ENCODE results near the gene NDUFAF5.

DNA sequence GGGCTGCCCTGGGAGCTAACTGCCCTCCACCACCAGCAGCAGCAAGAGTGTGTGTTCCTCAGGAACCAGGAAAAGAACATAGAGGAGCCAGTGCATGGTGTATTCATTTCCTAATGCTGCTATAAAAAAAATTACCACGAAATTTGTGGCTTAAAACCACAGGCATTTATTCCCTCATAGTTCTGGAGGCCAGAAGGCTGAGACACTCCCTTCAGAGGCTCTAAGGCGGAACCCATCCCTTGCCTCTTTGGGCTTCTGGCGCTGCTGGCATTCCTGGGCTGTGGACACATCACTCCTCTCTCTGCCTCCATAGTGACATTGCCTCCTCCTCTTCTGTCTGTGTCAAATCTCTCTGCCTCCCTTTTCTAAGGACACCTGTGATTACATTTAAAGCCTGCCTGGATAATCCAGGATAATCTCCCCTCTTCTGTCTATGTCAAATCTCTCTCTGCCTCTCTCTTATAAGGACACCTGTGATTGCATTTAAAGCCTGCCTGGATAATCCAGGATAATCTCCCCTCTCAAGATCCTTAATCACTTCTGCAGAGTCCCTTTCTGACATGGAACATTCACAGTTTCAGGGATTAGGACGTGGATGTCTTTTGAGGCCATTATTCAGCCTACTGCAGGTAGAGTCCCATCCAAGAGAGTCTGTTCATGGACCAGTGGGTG is 54.7 kb downstream of the NDUFAF5 start:
- TF ChIP-seq POLR2AphosphoS5 (IDR thresholded peaks at IDR 0.05; ENCODE audit: low read depth, low read length), result no peak
- TF ChIP-seq TAF1 (IDR thresholded peaks at IDR 0.05; ENCODE audit: borderline replicate concordance, low read depth, low read length), result no peak
